IPS-20b (cell line): ENCODE results near the gene JMJD8.

ENCODE experiments used
- H3K27ac ChIP-seq: one replicate; pipeline ENCODE4 v1.5.1; 2013; ENCODE audit warnings: low read length
- H3K27me3 ChIP-seq: 2 replicates; pipeline ENCODE4 v1.6.1; 2013; ENCODE audit warnings: mild to moderate bottlenecking, low read length, inconsistent platforms; ENCODE audit not compliant: insufficient read depth
- H3K36me3 ChIP-seq: 2 replicates; pipeline ENCODE4 v1.6.1; 2013; ENCODE audit warnings: low read depth, mild to moderate bottlenecking, inconsistent platforms, low read length, moderate library complexity; ENCODE audit not compliant: insufficient read depth
- H3K4me1 ChIP-seq: 2 replicates; pipeline ENCODE4 v1.6.1; 2013; ENCODE audit warnings: mild to moderate bottlenecking, control low read depth, inconsistent platforms, low read length, moderate library complexity; ENCODE audit not compliant: insufficient read depth
- H3K4me3 ChIP-seq: 2 replicates; pipeline ENCODE4 v1.5.1; 2013; ENCODE audit warnings: mild to moderate bottlenecking, low read length, inconsistent platforms
- H3K9ac ChIP-seq: 2 replicates; pipeline ENCODE4 v1.6.1; 2013; ENCODE audit warnings: low read depth, mild to moderate bottlenecking, inconsistent platforms, low read length, moderate library complexity
- H3K9me3 ChIP-seq: 2 replicates; pipeline ENCODE4 v1.6.1; 2013; ENCODE audit warnings: mild to moderate bottlenecking, low read depth, low read length, inconsistent platforms; ENCODE audit not compliant: insufficient read depth

The JMJD8 gene

GRCh38 chr16:645852-646678 is 38.1 kb downstream of the JMJD8 start:
- peaks cover 3% of the 10 kb centered on the region; the same call in 1 of the 2 replicates for H3K4me1 ChIP-seq
- no peak overlapping the region for H3K4me3 ChIP-seq
- H3K36me3 ChIP-seq: no peaks in the 10 kb centered on the region
- peaks cover 9% of the 10 kb centered on the region for H3K27me3 ChIP-seq
- no peak overlapping the region for H3K9ac ChIP-seq
- H3K27ac ChIP-seq: no peak overlapping the region
- H3K9me3 ChIP-seq: no peaks in the 10 kb centered on the region

- Histone ChIP-seq H3K4me3 (no peak overlapping the region), H3K27me3 (peaks cover 9% of the 10 kb centered on the region), H3K4me1 (no peaks in the 10 kb centered on the region; the same call in 1 of the 2 replicates), H3K9ac (no peak overlapping the region), H3K27ac (no peak overlapping the region), H3K9me3 (no peaks in the 10 kb centered on the region), H3K36me3 (no peaks in the 10 kb centered on the region)
Observed at GRCh38 chr16:644556-644955, 39.6 kb downstream of the JMJD8 start.

- peak overlapping the region; percentile 73; the same call in 1 of the 2 replicates for H3K4me3 ChIP-seq
- H3K9ac ChIP-seq: peak overlapping the region; percentile 69; the same call in 1 of the 2 replicates
- peaks cover 9% of the 10 kb centered on the region for H3K27me3 ChIP-seq
- H3K9me3 ChIP-seq: no peaks in the 10 kb centered on the region
- H3K4me1 ChIP-seq: no peaks in the 10 kb centered on the region; the same call in 1 of the 2 replicates
- no peaks in the 10 kb centered on the region for H3K36me3 ChIP-seq
- no peak overlapping the region for H3K27ac ChIP-seq
Observed at GRCh38 chr16:643050-643368, 41.1 kb downstream of the JMJD8 start.

DNA sequence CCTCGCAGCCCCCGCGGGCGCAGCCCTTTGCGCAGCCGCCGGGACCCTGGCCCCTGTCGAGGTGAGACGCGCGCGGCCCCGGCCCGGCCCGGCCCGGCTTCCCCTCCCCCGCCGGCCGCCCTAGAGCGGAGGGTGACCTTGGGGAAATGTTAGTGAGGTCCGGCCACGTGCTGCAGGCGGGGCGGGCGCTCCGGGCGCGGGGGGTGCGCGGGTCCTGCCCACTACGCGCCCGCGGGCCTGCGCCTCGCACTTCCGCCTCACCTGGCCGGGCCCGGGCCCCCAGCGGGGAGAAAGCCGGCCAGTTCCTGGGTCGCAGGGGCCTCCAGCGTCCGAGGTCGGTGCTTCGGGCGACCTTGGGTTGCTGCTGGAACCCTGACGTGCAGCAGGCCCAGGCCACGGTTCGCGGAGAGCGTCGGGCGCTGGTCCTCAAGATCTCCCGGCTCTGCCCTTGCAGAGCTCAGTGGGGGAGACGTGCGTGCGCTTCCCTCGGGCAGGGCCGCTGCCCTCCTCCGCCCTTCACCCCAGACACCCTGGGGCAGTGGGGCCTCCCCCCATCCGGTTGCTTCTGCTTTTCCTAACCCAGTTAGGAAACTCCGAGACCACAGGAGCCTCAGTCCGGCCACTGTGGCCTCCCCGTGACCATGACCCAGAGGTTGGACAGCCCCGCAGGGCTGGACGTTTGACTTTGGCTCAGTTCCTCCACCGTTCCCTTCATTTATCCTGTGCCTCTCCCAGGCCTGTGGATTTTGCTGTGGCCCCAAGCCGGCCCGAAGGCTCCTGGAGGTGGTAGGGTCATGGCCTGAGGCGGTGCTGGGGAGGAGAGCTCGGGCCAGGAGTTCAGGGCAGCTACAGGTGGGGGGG is 41.7 kb downstream of the JMJD8 start:
- no peaks in the 10 kb centered on the region; the same call in 1 of the 2 replicates for H3K4me1 ChIP-seq
- no peaks in the 10 kb centered on the region for H3K36me3 ChIP-seq
- H3K9me3 ChIP-seq: no peaks in the 10 kb centered on the region
- H3K4me3 ChIP-seq: peak overlapping the region; percentile 73
- H3K27ac ChIP-seq: no peak overlapping the region
- H3K9ac ChIP-seq: peak overlapping the region; percentile 69; the same call in 1 of the 2 replicates
- peaks cover 9% of the 10 kb centered on the region for H3K27me3 ChIP-seq

GRCh38 chr16:641326-642188 is 42.6 kb downstream of the JMJD8 start, which contains the start of gene MCRIP2:
MCRIP2 (plus strand) TSS chr16:641828; CDS start chr16:641992, 164 bp downstream.
- H3K4me1 ChIP-seq: no peaks in the 10 kb centered on the region; the same call in 1 of the 2 replicates
- peak within 1 kb of the TSS; percentile 73 for H3K4me3 ChIP-seq
- peak within 1 kb of the TSS; percentile 69; the same call in 1 of the 2 replicates for H3K9ac ChIP-seq
- no peaks in the 10 kb centered on the region for H3K9me3 ChIP-seq
- no peaks in the 10 kb centered on the region for H3K36me3 ChIP-seq
- peaks cover 9% of the 10 kb centered on the region for H3K27me3 ChIP-seq
- H3K27ac ChIP-seq: no peak within 1 kb of the TSS

DNA sequence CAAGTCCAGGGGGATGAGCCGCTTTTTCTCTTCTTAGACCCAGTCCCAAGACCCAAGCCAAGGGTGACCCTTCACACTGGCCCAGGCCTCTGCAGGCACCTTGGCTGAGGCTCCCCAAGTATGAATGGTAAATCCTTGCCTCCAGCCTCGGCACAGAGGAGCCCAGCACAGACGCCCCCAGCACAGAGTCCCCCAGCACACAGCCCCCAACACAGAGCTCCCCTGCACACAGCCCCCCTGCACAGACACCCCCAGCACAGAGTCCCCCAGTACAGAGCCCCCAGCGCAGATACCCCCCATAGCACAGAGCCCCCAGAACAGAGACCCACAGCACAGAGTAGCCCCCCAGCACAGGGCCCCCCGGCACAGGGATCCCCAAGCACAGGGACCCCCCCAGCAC is 43.5 kb downstream of the JMJD8 start:
- H3K4me1 ChIP-seq: no peaks in the 10 kb centered on the region; the same call in 1 of the 2 replicates

DNA sequence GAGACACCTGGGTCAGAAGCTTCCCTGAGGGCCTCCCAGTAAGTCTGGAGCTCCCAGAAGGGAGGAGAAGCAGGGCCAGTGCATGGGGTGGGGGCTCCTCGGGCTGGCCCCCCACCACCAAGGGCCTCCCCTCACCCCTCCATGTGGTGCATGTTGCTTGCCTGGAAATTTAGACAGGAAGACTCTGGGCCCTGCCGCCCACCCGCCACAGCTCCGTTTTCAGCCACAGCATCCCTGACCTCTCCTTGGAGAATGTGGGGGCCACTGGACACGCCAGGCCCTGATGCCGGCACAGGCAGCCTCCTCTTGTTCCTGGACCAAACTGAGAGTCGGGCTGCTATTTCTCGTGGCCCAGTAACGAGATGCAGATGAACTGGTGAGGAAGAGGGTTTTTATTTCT is 45.3 kb downstream of the JMJD8 start:
- H3K27ac ChIP-seq: no peak overlapping the region

More for the DNA sequence above, 43.5 kb downstream of the JMJD8 start:
- Histone ChIP-seq H3K27me3 (peaks cover 9% of the 10 kb centered on the region), H3K27ac (no peak overlapping the region), H3K9me3 (no peaks in the 10 kb centered on the region), H3K9ac (no peak overlapping the region), H3K36me3 (no peaks in the 10 kb centered on the region), H3K4me3 (no peak overlapping the region)

DNA sequence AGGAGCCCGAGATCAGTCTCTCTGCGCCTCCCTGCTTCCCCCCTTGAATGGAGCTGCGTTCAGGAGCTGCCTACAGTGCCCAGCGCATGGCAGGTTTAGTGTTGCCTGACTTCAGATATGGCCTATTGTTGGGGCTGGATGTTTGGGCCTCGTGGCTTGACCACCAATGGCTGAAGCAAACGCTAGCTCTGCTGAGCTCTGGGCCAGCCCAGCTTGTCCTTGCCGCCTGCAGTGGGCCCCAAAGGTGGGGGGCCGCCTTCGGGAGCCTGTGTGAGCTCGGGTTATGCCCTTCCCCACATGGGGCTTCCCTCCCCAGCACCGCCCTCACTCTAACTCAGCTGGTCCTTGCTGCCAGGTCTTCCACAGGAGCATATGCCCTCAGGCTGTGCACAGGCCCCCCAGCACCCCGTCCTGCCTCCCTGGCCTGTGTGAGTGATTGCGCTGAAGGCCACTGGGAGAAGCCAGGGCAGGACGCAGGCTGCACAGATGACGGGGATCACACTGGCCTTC is 46.0 kb downstream of the JMJD8 start:
- H3K4me1 ChIP-seq: no peaks in the 10 kb centered on the region; the same call in 1 of the 2 replicates
- H3K27ac ChIP-seq: no peak overlapping the region
- H3K27me3 ChIP-seq: peaks cover 8% of the 10 kb centered on the region
- H3K36me3 ChIP-seq: no peaks in the 10 kb centered on the region
- no peak overlapping the region; the same call in 1 of the 2 replicates for H3K9ac ChIP-seq
- no peaks in the 10 kb centered on the region for H3K9me3 ChIP-seq
- no peak overlapping the region for H3K4me3 ChIP-seq

More for the DNA sequence above, 45.3 kb downstream of the JMJD8 start:
- Histone ChIP-seq H3K9ac (no peak overlapping the region), H3K27me3 (peaks cover 9% of the 10 kb centered on the region), H3K9me3 (no peaks in the 10 kb centered on the region), H3K4me3 (no peak overlapping the region), H3K4me1 (no peaks in the 10 kb centered on the region; the same call in 1 of the 2 replicates), H3K36me3 (no peaks in the 10 kb centered on the region)

- Histone ChIP-seq H3K9me3 (no peaks in the 10 kb centered on the region), H3K4me1 (no peaks in the 10 kb centered on the region; the same call in 1 of the 2 replicates), H3K27ac (no peak overlapping the region), H3K27me3 (peaks cover under 1% of the 10 kb centered on the region; the same call in 1 of the 2 replicates), H3K4me3 (peak overlapping the region; percentile 86; the same call in 1 of the 2 replicates), H3K9ac (no peak overlapping the region; the same call in 1 of the 2 replicates), H3K36me3 (no peaks in the 10 kb centered on the region)
Observed at GRCh38 chr16:637081-638018, 46.8 kb downstream of the JMJD8 start.
